Bronchial epithelial cell (primary cell): ENCODE data around the gene KNSTRN. TPM values are rescaled to one million over a fixed set of nuclear protein-coding genes. Genes with fewer than 3 reads are reported as not detected.

Experiments used
- DNase-seq: peaks from one replicate; pipeline ENCODE4 v3.0.0-alpha.2; 2010; ENCODE audit warnings: low read depth
- FAIRE-seq: peaks from 2 replicates; lab custom pipeline; 2011; peaks lifted over from hg19 to GRCh38; lab: Jason Lieb, UNC
- H3K27me3 ChIP-seq: 2 replicates; pipeline ENCODE4 v1.5.1; 2011; ENCODE audit warnings: low read length; ENCODE audit not compliant: control insufficient read depth, insufficient read depth
- H3K36me3 ChIP-seq: 2 replicates; pipeline ENCODE4 v1.5.1; 2011; ENCODE audit warnings: low read length; ENCODE audit not compliant: control insufficient read depth, insufficient read depth
- H3K4me3 ChIP-seq: 2 replicates; pipeline ENCODE4 v1.5.1; 2011; ENCODE audit warnings: mild to moderate bottlenecking, low read depth, low read length, control low read depth
- total RNA-seq: library from RNA; depleted of rRNA; stranded (reverse); fragments of >200 nt; gene quantifications from 2 replicates; pipeline ENCODE4 v1.2.1, GENCODE V29; 2014
- TF ChIP-seq, protein P1 (sequence below): IDR thresholded peaks from 2 replicates; pipeline ENCODE4 v1.5.1; 2011; ENCODE audit warnings: mild to moderate bottlenecking, moderate library complexity, low read length, control low read depth, inconsistent platforms; ENCODE audit not compliant: insufficient read depth, severe bottlenecking

Gene KNSTRN
- total RNA-seq, 1 donor from 2014 or later = 56.9 TPM

DNA sequence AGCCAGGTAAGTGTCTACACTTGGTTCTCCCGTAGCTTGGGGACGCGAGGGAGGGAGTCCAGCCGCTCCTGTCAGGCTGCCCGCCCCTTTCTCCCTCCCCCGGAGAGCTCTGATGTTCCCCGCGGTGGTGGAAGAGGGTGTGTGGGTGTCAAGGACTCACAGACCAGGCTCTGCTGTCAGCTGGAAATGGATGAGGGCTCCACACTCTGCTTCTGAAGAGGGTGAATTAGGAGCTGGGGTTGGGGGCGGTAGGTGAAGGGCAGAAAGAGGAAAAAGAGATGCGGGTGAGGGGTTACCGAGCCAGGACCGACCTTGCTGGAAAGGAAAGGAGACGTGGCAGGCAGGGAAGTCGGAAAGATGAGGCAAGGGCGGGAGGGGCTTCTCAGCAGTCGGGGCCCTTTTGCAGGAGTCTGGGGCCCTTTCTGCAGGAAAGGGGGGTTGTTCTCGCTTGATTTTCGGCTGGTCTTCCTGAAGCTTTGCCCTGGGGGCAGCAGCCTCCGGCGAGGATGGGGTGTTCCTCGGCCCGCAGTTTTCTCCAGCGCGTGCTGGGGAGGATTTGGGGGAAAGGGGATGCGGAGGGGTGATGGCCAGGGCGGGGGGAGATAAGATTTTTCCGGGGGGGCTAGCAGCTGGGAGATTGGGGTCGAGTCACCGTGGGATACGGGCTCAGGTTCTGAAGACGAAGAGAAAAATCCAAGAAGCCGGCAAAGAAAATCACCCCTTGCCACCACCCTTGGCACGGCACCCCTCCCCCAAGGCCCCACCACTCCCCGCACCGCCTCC is 57.6 kb downstream of the KNSTRN start:
- DNase-seq (peak; percentile 39), FAIRE-seq (no peak)
- TF ChIP-seq, protein P1, sequence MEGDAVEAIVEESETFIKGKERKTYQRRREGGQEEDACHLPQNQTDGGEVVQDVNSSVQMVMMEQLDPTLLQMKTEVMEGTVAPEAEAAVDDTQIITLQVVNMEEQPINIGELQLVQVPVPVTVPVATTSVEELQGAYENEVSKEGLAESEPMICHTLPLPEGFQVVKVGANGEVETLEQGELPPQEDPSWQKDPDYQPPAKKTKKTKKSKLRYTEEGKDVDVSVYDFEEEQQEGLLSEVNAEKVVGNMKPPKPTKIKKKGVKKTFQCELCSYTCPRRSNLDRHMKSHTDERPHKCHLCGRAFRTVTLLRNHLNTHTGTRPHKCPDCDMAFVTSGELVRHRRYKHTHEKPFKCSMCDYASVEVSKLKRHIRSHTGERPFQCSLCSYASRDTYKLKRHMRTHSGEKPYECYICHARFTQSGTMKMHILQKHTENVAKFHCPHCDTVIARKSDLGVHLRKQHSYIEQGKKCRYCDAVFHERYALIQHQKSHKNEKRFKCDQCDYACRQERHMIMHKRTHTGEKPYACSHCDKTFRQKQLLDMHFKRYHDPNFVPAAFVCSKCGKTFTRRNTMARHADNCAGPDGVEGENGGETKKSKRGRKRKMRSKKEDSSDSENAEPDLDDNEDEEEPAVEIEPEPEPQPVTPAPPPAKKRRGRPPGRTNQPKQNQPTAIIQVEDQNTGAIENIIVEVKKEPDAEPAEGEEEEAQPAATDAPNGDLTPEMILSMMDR = no peak
- Histone ChIP-seq H3K27me3 (peaks cover 20% of the 10 kb centered on the region), H3K36me3 (no peaks in the 10 kb centered on the region), H3K4me3 (peak overlapping the region; percentile 64)

DNA sequence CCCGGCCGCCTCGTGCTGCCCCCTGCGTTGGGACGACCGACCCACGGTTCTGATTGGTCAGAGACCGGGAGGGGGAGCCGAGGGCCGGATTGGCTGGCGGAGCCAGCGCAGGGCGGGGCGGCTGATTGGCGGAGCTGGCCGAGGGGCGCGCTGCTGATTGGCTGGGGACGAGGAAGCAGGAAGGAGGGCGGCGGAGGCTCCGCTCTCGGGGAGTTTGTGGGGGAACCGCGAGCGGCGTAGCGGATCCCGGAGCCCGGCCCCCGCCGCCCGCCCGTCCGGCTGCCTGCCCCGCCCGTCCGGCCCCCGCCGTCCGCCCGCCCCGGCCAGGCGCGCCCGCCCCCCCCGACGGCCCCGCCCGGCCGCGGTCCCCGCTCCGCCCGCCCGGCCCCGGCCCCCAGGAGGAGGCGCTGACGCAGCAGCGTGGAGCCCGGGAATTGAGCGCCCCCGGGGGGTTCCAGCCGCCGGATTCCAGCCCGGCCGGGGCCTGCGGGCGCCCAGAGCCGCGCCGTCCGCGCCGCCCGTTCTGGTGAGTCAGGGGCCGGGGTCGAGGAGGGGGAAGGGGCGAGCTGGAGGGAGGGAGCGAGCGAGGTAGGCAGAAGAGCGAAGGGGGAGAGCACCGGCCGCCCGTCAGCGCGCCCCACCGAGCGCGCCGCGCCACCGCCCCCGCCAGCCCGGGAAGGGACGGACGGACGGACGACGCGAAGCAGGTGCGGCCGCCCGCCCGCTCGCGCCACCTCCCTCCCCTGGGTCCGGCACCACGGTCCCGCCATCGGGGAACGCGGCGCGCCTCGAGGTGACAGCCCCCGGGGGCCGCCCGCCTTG is 58.4 kb downstream of the KNSTRN start, which contains the start of gene BAHD1:
BAHD1 (plus strand) TSS at position 211 of the 822 bp plus-strand sequence. CDS start 17,512 bp downstream, outside the sequence.
- no peak for FAIRE-seq
- DNase-seq = peak; percentile 80
- no peaks in the 10 kb centered on the region for H3K36me3 ChIP-seq
- peak within 1 kb of the TSS; percentile 64 for H3K4me3 ChIP-seq
- TF ChIP-seq, protein P1 = peak; percentile 11
- H3K27me3 ChIP-seq = peaks cover 13% of the 10 kb centered on the region

DNA sequence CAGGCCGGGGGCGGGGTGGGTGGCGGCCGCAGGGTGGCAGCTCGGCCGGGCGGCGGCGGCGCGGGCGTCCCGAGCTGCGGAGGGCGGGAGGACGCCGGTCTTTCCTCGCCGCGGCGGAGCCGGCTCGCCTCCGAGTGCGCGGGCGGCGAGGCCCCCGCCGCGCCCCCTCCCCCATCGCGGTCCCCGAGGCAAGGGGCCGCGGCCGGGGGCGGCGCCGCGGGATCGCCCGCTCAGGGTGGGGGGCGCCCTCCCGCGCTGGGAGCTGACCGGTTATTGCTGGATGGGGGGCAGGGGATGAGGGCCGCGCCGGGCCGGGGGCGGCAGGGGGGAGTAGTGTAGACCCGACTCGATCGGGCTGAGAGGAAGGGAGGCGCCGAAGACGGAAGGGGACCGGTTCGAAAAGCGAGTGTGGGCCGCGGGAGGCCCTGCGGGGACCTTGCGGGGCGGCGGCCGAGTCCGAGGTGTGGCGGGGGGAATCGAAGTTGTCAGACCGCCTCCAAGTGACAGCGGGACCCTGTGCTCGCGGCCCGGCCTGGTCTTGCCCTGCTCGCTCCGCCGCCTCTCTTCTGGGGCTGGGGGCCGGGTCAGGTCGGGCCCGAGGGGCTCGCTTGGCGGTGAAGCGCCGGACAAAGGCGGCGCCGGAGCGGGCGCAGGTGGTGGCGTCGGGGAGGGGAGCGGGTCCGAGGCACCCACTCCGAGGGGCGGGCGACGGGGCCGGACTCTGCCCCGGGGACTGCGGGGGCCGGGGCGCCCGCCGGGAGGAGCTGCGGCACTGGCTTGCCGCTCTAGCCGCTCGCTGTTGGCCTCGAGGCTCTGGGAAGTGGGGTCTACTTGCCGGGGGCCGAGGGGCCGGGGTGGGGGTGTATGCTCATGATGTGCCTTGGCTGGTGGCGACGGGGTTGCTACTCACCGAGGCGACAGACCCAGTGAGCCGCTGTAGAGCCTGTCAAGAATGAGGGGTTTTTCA is 59.3 kb downstream of the KNSTRN start:
- Histone ChIP-seq H3K4me3 (peak overlapping the region; percentile 64), H3K36me3 (no peaks in the 10 kb centered on the region), H3K27me3 (peaks cover 5% of the 10 kb centered on the region)
- DNase-seq (no peak), FAIRE-seq (no peak)
- TF ChIP-seq, protein P1 = no peak

DNA sequence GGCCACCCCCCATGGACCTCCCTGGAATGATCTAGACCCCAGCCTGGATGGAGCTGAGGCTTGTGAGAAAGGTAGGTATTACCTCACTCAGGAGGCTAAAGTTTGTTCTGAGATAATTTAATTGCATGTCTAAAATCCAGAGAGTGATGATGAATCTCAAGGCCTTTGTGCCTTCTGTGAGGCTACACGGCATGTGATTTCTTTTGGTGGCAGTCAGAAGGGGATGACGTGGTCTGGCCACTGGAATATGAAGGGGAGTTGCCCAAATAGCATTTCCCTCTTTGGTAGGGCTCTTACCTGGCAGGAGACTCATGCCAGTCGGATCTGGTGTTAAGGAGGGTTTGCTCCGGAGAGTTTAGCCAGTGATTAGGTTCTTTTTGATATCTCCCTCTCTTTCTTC is 60.7 kb downstream of the KNSTRN start:
- FAIRE-seq (no peak), DNase-seq (no peak)
- TF ChIP-seq, protein P1 = no peak
- Histone ChIP-seq H3K4me3 (no peak overlapping the region), H3K27me3 (no peaks in the 10 kb centered on the region), H3K36me3 (no peaks in the 10 kb centered on the region)

DNA sequence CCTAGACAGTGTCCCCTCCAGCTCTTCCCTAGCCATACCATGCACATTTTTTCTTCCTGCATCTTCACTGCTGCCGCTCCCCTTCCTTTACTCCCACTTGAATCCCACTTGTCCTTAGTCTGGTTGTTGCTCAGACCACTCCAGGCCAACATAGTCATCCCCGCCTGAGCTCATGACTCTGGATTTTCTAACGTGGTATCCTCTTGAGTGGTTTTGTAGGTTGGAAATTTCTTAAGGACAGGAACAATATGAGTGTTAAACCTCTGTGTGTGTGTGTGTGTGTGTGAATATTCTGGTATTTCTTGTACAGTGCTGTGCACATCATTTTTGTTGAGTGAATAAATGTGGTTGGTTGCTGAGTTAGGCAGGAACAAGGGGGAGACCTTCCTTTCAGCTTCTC is 61.3 kb downstream of the KNSTRN start:
- FAIRE-seq (no peak), DNase-seq (no peak)
- H3K4me3 ChIP-seq = no peak overlapping the region
- TF ChIP-seq, protein P1 = no peak
- H3K27me3 ChIP-seq = no peaks in the 10 kb centered on the region
- no peaks in the 10 kb centered on the region for H3K36me3 ChIP-seq
